ENCODE data around the gene TSPAN12.

GRCh38 chr7:120802751-120803150 is 55.2 kb downstream of the TSPAN12 start:
- no peak for TF ChIP-seq CTCF (IDR thresholded peaks at IDR 0.05)
- no peak for TF ChIP-seq EP300 (IDR thresholded peaks at IDR 0.05)
- TF ChIP-seq POLR2A (IDR thresholded peaks at IDR 0.05) = no peak

All from ovary (tissue), 3 donors.